ENCODE data around the gene CACNA2D4.

DNA sequence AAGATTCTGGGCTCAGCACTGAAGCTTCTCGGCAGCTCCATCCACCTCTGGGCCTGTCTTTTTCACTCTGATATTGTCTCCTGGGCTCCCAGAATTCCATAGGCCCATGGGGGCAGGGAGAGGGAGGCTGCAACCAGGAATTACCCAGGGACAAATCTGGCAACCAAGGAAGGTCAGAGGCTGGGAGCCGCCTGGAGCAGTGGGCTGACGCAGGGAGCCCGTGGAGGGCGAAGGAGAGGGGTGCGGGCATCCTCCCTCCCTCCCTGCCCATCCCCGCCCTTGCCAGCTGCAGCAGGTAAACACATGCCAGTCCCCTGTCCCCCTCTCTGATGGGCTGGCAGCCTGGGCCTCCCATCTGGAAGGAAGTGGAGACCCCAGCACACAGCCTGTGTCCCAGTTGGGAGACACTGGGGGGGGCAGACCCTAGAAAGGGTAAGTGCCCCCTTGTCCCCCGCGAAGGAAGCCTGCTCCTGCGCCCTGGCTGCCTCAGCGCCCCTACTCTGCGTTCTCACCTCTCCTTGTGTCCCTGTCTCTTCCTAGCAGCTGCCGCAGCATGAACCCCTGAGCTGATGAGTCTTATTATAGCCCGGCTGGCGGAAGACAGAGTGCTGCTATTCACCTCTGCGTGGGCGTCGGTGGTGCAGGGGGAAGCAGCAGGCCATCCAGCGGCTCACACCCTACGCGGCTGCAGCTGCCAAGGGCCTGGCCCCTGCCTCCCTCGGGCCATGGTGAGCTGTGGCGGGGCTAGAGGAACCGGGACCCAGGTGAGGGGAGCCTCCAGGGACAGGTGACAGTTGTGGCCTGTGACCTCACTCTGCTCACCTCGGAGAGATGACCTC lies 91.4 kb downstream of the CACNA2D4 start:
- TF ChIP-seq POLR2A (IDR thresholded peaks at IDR 0.05) = no peak
- TF ChIP-seq, protein P1, sequence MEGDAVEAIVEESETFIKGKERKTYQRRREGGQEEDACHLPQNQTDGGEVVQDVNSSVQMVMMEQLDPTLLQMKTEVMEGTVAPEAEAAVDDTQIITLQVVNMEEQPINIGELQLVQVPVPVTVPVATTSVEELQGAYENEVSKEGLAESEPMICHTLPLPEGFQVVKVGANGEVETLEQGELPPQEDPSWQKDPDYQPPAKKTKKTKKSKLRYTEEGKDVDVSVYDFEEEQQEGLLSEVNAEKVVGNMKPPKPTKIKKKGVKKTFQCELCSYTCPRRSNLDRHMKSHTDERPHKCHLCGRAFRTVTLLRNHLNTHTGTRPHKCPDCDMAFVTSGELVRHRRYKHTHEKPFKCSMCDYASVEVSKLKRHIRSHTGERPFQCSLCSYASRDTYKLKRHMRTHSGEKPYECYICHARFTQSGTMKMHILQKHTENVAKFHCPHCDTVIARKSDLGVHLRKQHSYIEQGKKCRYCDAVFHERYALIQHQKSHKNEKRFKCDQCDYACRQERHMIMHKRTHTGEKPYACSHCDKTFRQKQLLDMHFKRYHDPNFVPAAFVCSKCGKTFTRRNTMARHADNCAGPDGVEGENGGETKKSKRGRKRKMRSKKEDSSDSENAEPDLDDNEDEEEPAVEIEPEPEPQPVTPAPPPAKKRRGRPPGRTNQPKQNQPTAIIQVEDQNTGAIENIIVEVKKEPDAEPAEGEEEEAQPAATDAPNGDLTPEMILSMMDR (IDR thresholded peaks at IDR 0.05) = no peak
